ACC112 (cell line): ENCODE results near the gene ECD.

Experiments used
- H2AFZ ChIP-seq: fragments of 200-600 bp; sonication (generic); one replicate; pipeline ENCODE4 v1.6.0; 2017; ENCODE audit warnings: antibody characterized with exemption, low read length; ENCODE audit not compliant: unreplicated experiment
- H3K27ac ChIP-seq: fragments of 200-600 bp; sonication (generic); 2 replicates; pipeline ENCODE4 v1.5.1; 2014; ENCODE audit warnings: low read depth, mild to moderate bottlenecking, antibody characterized with exemption, low read length, moderate library complexity
- H3K27me3 ChIP-seq: fragments of 200-600 bp; sonication (generic); 2 replicates; pipeline ENCODE4 v1.6.1; 2014; ENCODE audit warnings: mild to moderate bottlenecking, antibody characterized with exemption, low read length, moderate library complexity, mixed read lengths; ENCODE audit not compliant: insufficient read depth
- H3K36me3 ChIP-seq: fragments of 200-600 bp; sonication (generic); 2 replicates; pipeline ENCODE4 v1.6.1; 2016; ENCODE audit warnings: mild to moderate bottlenecking, antibody characterized with exemption, low read length, moderate library complexity, mixed read lengths; ENCODE audit not compliant: insufficient read depth
- H3K4me1 ChIP-seq: fragments of 200-600 bp; sonication (generic); one replicate; pipeline ENCODE4 v1.6.1; 2016; ENCODE audit warnings: low read length, mixed read lengths; ENCODE audit not compliant: insufficient read depth, unreplicated experiment, control insufficient read depth
- H3K4me3 ChIP-seq: fragments of 200-600 bp; sonication (generic); 2 replicates; pipeline ENCODE4 v1.5.1; 2014; ENCODE audit warnings: mild to moderate bottlenecking, low read depth, low read length
- H3K79me2 ChIP-seq: fragments of 200-600 bp; sonication (generic); one replicate; pipeline ENCODE4 v1.6.0; 2016; ENCODE audit warnings: low read length; ENCODE audit not compliant: control insufficient read depth, unreplicated experiment, insufficient read depth

Gene ECD

GRCh38 chr10:73084209-73084608 is 83.6 kb downstream of the ECD start:
- 0 out of 2 replicates have a peak, but pooled peaks cover 5% of the 10 kb centered on the region for H3K36me3 ChIP-seq
- H2AFZ ChIP-seq: no peak overlapping the region
- peaks cover 29% of the 10 kb centered on the region for H3K4me1 ChIP-seq
- H3K27me3 ChIP-seq: no peaks in the 10 kb centered on the region
- peaks cover 86% of the 10 kb centered on the region for H3K79me2 ChIP-seq
- no peak overlapping the region for H3K27ac ChIP-seq
- no peak overlapping the region for H3K4me3 ChIP-seq
